HepG2 (cell line): ENCODE data around the gene ST6GALNAC2. TPM values are rescaled to one million over a fixed set of nuclear protein-coding genes. Genes with fewer than 3 reads are reported as not detected.

Source experiments
- DNMT1 ChIP-seq: sonication (generic); formaldehyde crosslinking; IDR thresholded peaks from 2 replicates; pipeline ENCODE4 v1.5.1; 2020; ENCODE audit warnings: mild to moderate bottlenecking, missing genetic modification reagents
- FOXC1 ChIP-seq: sonication (generic); formaldehyde crosslinking; IDR thresholded peaks from 2 replicates; pipeline ENCODE4 v1.8.0; 2022; ENCODE audit warnings: mild to moderate bottlenecking, missing genetic modification reagents, borderline replicate concordance
- MXI1 ChIP-seq: IDR thresholded peaks from 3 replicates; pipeline ENCODE4 v1.6.1; 2012; ENCODE audit warnings: low read depth, low read length, inconsistent platforms, borderline replicate concordance
- RARA ChIP-seq: IDR thresholded peaks from 2 replicates; pipeline ENCODE4 v1.6.1; 2016; ENCODE audit warnings: missing genetic modification reagents, missing compliant biosample characterization
- THAP11 ChIP-seq: IDR thresholded peaks from 2 replicates; pipeline ENCODE4 v1.6.1; 2016; ENCODE audit warnings: missing biosample characterization, missing genetic modification reagents
- TMF1 ChIP-seq: sonication (generic); formaldehyde crosslinking; IDR thresholded peaks from 2 replicates; pipeline ENCODE4 v1.8.1; 2022; ENCODE audit warnings: low read depth, missing genetic modification reagents
- ZFY ChIP-seq: sonication (generic); formaldehyde crosslinking; IDR thresholded peaks from 2 replicates; pipeline ENCODE4 v1.4.0; 2020; ENCODE audit warnings: missing genetic modification reagents
- ZNF138 ChIP-seq: sonication (generic); formaldehyde crosslinking; IDR thresholded peaks from 2 replicates; pipeline ENCODE4 v1.5.0; 2020; ENCODE audit warnings: mild to moderate bottlenecking, low read depth, missing genetic modification reagents
- ZNF460 ChIP-seq: sonication (generic); formaldehyde crosslinking; IDR thresholded peaks from 2 replicates; pipeline ENCODE4 v1.5.1; 2020; ENCODE audit warnings: missing genetic modification reagents, mild to moderate bottlenecking, borderline replicate concordance
- ZNF563 ChIP-seq: sonication (generic); formaldehyde crosslinking; IDR thresholded peaks from 2 replicates; pipeline ENCODE4 v1.8.0; 2022; ENCODE audit warnings: mild to moderate bottlenecking, moderate library complexity, missing genetic modification reagents
- ZNF652 ChIP-seq: IDR thresholded peaks from 2 replicates; pipeline ENCODE4 v1.6.1; 2016; ENCODE audit warnings: low read depth, borderline replicate concordance
- ZNF790 ChIP-seq: sonication (generic); formaldehyde crosslinking; IDR thresholded peaks from 2 replicates; pipeline ENCODE4 v1.8.0; 2022; ENCODE audit warnings: missing genetic modification reagents, mild to moderate bottlenecking, borderline replicate concordance
- ZNF83 ChIP-seq: sonication (generic); formaldehyde crosslinking; IDR thresholded peaks from 2 replicates; pipeline ENCODE4 v1.4.0; 2020; ENCODE audit warnings: missing genetic modification reagents, mild to moderate bottlenecking, borderline replicate concordance
- polyA plus RNA-seq, 8 experiments: library from polyadenylated mRNA; depleted of rRNA in 3 of 8; stranded (reverse) in 7 of 8; unstranded in 1 of 8; fragments of >200 nt; fragmentation: Illumina TruSeq in 4 of 8; extraction: Trizol in 4 of 8; gene quantifications; 2 replicates each; pipeline versions ENCODE4 v1.2.1 to v1.2.3, GENCODE V29; 2011 to 2016; ENCODE audit warnings: low read depth in 4 of 8, missing spikeins in 1 of 8, mixed read lengths in 1 of 8; ENCODE audit not compliant: insufficient read depth in 1 of 8
- total RNA-seq, 5 experiments: library from RNA; depleted of rRNA; stranded (reverse); fragments of >200 nt; fragmentation: Illumina TruSeq; extraction: Trizol; gene quantifications; 2 replicates each; pipeline ENCODE4 v1.2.3, GENCODE V29; 2016; ENCODE audit warnings: low read depth in 1 of 5
- TF ChIP-seq, protein P1 (sequence below): sonication (generic); formaldehyde crosslinking; IDR thresholded peaks from 2 replicates; pipeline ENCODE4 v1.4.0; 2020; ENCODE audit warnings: mild to moderate bottlenecking, missing genetic modification reagents
- TF ChIP-seq, protein P2 (sequence below): sonication (generic); formaldehyde crosslinking; IDR thresholded peaks from 2 replicates; pipeline ENCODE4 v1.4.0; 2020; ENCODE audit warnings: low read depth, missing genetic modification reagents

The ST6GALNAC2 gene
- total and polyA plus RNA-seq, 2 of the 13 experiments (the other 11 are each of a cell fraction or from before 2014, with no cell fraction given): 0.12 to 0.49 TPM

DNA sequence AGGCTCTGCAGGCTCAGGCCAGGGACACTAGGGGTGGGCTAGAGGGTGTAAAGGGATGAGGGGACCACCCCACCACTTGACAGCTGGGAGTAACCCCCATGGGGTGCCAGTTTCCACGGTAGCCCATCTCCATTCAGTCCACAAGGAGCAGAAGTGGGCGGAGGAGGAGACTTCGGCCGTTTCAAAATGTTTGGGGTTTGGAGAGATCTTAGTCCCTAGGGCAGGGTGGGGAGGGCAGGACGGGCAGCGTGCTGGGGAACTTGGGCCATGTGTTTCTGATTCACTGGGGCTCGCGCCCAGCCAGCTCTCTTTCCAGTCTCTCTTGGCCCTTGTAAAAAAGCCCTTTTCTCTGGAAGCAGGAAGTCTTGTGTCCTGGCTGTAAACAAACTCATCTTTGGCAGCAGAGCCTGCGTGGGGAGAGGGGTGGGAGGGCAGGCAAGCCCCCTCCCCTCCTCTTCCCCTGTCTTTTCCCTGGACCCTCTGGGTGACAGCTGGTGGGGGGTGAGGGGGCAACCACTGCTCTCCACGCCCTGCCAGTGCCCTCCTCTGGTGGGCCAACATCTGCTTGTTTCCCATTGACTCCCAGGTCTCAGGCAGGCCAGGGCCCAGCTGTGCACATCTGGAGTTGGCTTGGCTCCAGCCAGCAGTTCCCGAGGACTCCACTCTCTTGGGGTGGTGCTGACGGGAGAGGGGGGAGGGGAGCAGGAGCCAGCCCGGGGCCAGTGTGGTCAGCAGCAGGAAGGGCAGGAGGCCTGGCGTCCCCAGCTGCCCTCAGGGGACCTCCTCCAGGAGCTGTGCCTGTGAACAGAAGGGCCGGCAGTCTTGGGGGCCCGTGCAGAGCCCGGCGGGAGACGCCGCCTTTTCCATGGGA is 56.2 kb downstream of the ST6GALNAC2 start (continued):
- TF ChIP-seq, protein P1, sequence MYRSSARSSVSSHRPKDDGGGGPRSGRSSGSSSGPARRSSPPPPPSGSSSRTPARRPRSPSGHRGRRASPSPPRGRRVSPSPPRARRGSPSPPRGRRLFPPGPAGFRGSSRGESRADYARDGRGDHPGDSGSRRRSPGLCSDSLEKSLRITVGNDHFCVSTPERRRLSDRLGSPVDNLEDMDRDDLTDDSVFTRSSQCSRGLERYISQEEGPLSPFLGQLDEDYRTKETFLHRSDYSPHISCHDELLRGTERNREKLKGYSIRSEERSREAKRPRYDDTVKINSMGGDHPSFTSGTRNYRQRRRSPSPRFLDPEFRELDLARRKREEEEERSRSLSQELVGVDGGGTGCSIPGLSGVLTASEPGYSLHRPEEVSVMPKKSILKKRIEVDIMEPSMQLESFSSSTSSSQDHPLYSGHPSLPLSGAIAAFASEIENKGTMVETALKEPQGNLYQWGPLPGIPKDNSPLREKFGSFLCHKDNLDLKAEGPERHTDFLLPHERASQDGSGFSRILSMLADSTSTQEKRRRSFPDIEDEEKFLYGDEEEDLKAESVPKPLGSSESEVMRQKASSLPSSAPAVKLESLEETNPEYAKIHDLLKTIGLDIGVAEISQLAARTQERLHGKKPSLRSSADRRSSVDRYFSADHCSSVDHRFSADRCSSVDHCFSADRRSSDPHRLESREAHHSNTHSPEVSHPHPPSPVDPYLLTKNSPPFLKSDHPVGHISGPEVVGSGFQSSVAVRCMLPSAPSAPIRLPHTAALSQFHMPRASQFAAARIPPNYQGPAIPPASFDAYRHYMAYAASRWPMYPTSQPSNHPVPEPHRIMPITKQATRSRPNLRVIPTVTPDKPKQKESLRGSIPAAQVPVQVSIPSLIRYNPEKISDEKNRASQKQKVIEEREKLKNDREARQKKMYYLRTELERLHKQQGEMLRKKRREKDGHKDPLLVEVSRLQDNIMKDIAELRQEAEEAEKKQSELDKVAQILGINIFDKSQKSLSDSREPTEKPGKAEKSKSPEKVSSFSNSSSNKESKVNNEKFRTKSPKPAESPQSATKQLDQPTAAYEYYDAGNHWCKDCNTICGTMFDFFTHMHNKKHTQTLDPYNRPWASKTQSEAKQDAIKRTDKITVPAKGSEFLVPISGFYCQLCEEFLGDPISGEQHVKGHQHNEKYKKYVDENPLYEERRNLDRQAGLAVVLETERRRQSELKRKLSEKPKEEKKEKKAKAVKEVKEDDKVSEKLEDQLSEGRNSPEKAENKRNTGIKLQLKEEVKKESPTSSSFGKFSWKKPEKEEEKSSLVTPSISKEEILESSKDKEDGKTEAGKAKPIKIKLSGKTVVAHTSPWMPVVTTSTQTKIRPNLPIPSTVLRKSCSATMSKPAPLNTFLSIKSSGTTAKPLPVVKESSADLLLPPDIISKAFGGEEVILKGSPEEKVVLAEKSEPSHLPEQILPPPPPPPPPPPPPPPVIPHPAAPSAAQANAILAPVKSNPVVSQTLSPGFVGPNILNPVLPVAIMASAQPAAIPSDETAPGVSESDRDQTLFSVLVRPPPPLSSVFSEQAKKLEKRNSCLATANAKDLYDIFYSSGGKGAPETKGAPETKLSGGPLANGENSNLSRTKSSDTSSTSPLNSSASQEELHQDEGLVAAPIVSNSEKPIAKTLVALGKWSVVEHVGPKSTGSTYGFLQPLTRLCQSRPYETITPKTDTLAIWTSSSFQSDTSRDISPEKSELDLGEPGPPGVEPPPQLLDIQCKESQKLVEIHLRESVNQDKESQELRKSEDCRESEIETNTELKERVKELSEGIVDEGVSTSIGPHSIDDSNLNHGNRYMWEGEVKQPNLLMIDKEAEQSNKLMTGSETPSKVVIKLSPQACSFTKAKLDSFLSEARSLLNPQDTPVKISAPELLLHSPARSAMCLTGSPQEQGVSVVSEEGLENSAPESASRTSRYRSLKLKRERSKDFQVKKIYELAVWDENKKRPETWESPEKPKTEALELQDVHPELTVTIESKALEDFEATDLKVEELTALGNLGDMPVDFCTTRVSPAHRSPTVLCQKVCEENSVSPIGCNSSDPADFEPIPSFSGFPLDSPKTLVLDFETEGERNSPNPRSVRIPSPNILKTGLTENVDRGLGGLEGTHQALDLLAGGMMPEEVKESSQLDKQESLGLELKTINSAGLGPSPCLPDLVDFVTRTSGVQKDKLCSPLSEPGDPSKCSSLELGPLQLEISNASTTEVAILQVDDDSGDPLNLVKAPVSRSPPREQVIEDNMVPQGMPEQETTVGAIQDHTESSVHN (CRISPR knock-in tag): 0 out of 2 replicates have a peak, but pooled peaks have one; percentile 46
- no peak for TF ChIP-seq MXI1
- TF ChIP-seq ZNF83 (CRISPR knock-in tag): 0 out of 2 replicates have a peak, but pooled peaks have one; percentile 11
- TF ChIP-seq TMF1: peak; percentile 66; the same call in 1 of the 2 replicates
- peak; percentile 57; the same call in 1 of the 2 replicates for TF ChIP-seq ZFY
- TF ChIP-seq DNMT1 (CRISPR knock-in tag): 0 out of 2 replicates have a peak, but pooled peaks have one; percentile 22
- TF ChIP-seq ZNF790 (CRISPR knock-in tag): no peak; the same call in 1 of the 2 replicates
- TF ChIP-seq ZNF138 (CRISPR knock-in tag): peak; percentile 83
- no peak for TF ChIP-seq ZNF652 (CRISPR knock-in tag)
- TF ChIP-seq FOXC1: peak; percentile 51; the same call in 1 of the 2 replicates
- 0 out of 2 replicates have a peak, but pooled peaks have one; percentile 78 for TF ChIP-seq ZNF563 (CRISPR knock-in tag)
- TF ChIP-seq, protein P2, sequence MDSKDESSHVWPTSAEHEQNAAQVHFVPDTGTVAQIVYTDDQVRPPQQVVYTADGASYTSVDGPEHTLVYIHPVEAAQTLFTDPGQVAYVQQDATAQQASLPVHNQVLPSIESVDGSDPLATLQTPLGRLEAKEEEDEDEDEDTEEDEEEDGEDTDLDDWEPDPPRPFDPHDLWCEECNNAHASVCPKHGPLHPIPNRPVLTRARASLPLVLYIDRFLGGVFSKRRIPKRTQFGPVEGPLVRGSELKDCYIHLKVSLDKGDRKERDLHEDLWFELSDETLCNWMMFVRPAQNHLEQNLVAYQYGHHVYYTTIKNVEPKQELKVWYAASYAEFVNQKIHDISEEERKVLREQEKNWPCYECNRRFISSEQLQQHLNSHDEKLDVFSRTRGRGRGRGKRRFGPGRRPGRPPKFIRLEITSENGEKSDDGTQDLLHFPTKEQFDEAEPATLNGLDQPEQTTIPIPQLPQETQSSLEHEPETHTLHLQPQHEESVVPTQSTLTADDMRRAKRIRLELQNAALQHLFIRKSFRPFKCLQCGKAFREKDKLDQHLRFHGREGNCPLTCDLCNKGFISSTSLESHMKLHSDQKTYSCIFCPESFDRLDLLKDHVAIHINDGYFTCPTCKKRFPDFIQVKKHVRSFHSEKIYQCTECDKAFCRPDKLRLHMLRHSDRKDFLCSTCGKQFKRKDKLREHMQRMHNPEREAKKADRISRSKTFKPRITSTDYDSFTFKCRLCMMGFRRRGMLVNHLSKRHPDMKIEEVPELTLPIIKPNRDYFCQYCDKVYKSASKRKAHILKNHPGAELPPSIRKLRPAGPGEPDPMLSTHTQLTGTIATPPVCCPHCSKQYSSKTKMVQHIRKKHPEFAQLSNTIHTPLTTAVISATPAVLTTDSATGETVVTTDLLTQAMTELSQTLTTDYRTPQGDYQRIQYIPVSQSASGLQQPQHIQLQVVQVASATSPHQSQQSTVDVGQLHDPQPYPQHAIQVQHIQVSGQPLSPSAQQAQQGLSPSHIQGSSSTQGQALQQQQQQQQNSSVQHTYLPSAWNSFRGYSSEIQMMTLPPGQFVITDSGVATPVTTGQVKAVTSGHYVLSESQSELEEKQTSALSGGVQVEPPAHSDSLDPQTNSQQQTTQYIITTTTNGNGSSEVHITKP (CRISPR knock-in tag): 0 out of 2 replicates have a peak, but pooled peaks have one; percentile 15
- TF ChIP-seq ZNF460 (CRISPR knock-in tag): no peak
- TF ChIP-seq THAP11 (CRISPR knock-in tag): 0 out of 2 replicates have a peak, but pooled peaks have one; percentile 5
- peak; percentile 24; the same call in 1 of the 2 replicates for TF ChIP-seq RARA (CRISPR knock-in tag)
